HEK293T (cell line): ENCODE data around the gene ZBTB8B.
"Not testable (repeated sequence)": the region's sequence is repeated elsewhere in the genome, so short reads cannot be mapped to it uniquely, and the experiment has no call there.

ENCODE experiments used
- CTCF ChIA-PET: fragments of 350-600 bp; formaldehyde crosslinking; extraction: SDS; loops from one replicate; lab custom pipeline; 2021; ENCODE audit warnings: antibody characterized with exemption, inconsistent platforms; lab: Yijun Ruan, JAX
- POLR2A ChIA-PET: fragments of 350-600 bp; formaldehyde crosslinking; extraction: SDS; loops from one replicate; lab custom pipeline; 2020; ENCODE audit warnings: antibody characterized with exemption, inconsistent platforms; lab: Yijun Ruan, JAX
- DNase-seq: peaks from one replicate; pipeline ENCODE4 v3.0.0; 2012; ENCODE audit warnings: mixed read lengths; ENCODE audit errors: extremely low spot score
- ARNT ChIP-seq: fragments of 450-650 bp; IDR thresholded peaks from 2 replicates; pipeline ENCODE4 v1.6.1; 2017; ENCODE audit warnings: mild to moderate bottlenecking
- BHLHE40 ChIP-seq: fragments of 450-650 bp; IDR thresholded peaks from 2 replicates; pipeline ENCODE4 v1.6.1; 2016; ENCODE audit warnings: mild to moderate bottlenecking, moderate library complexity, borderline replicate concordance
- CTBP1 ChIP-seq: fragments of 450-650 bp; IDR thresholded peaks from 2 replicates; pipeline ENCODE4 v1.6.1; 2016; ENCODE audit warnings: borderline replicate concordance
- ELF4 ChIP-seq: fragments of 450-650 bp; IDR thresholded peaks from 2 replicates; pipeline ENCODE4 v1.6.1; 2017; ENCODE audit warnings: antibody characterized with exemption
- FOXA1 ChIP-seq: fragments of 450-650 bp; IDR thresholded peaks from 2 replicates; pipeline ENCODE4 v1.6.1; 2016; ENCODE audit warnings: mild to moderate bottlenecking
- FOXK2 ChIP-seq: fragments of 450-650 bp; IDR thresholded peaks from 2 replicates; pipeline ENCODE4 v1.6.1; 2016; ENCODE audit warnings: mild to moderate bottlenecking
- FOXM1 ChIP-seq: fragments of 450-650 bp; IDR thresholded peaks from 2 replicates; pipeline ENCODE4 v1.6.1; 2017; ENCODE audit warnings: mild to moderate bottlenecking, borderline replicate concordance
- HDGF ChIP-seq: fragments of 450-650 bp; IDR thresholded peaks from 2 replicates; pipeline ENCODE4 v1.6.1; 2017; ENCODE audit warnings: antibody characterized with exemption, borderline replicate concordance
- L3MBTL2 ChIP-seq: fragments of 450-650 bp; conservative IDR thresholded peaks from 2 replicates; pipeline ENCODE4 v1.6.1; 2016; ENCODE audit warnings: mild to moderate bottlenecking
- LEF1 ChIP-seq: fragments of 450-650 bp; IDR thresholded peaks from 2 replicates; pipeline ENCODE4 v1.6.1; 2017; ENCODE audit warnings: mild to moderate bottlenecking, borderline replicate concordance
- NFRKB ChIP-seq: fragments of 450-650 bp; IDR thresholded peaks from 2 replicates; pipeline ENCODE4 v1.6.1; 2016; ENCODE audit warnings: mild to moderate bottlenecking, moderate library complexity
- PKNOX1 ChIP-seq: fragments of 450-650 bp; IDR thresholded peaks from 2 replicates; pipeline ENCODE4 v1.6.1; 2016
- SP1 ChIP-seq: fragments of 450-650 bp; IDR thresholded peaks from 2 replicates; pipeline ENCODE4 v1.6.1; 2017
- SUZ12 ChIP-seq: fragments of 450-650 bp; IDR thresholded peaks from 2 replicates; pipeline ENCODE4 v1.6.1; 2016; ENCODE audit warnings: mild to moderate bottlenecking
- TARDBP ChIP-seq: fragments of 450-650 bp; IDR thresholded peaks from 2 replicates; pipeline ENCODE4 v1.6.1; 2016
- ZNF384 ChIP-seq: fragments of 450-650 bp; IDR thresholded peaks from 2 replicates; pipeline ENCODE4 v1.6.1; 2016

The ZBTB8B gene

DNA sequence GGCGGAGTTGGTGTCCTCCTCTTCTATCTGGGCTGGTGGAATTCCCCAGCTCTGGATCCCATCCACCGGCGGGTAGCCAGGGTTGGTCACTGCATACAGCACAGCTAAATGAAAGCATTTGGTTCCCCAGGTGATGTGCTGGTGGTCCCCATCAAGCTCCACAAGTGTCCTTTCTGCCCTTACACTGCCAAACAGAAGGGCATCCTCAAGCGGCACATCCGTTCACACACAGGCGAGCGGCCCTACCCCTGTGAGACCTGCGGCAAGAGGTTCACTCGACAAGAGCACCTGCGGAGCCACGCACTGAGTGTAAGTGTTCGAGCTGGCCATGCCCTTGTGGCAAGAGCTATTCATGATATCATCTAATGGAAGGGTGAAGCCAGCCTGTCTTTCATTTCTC, 15.9 kb downstream of the ZBTB8B start:
- TF ChIP-seq LEF1 (no peak), SUZ12 (no peak), NFRKB (no peak), ARNT (no peak), TARDBP (no peak), FOXK2 (no peak), SP1 (no peak), ELF4 (no peak), FOXM1 (no peak), ZNF384 (no peak), CTBP1 (no peak)
- POLR2A ChIA-PET: interaction anchor here (0.5 to 1.3 kb wide), 2 partner anchors 15 to 16 kb away, joined by 3 read pairs; no protein-coding TSS in a partner anchor
- CTCF ChIA-PET: interaction anchor here (0.5 to 2.1 kb wide), 3 partner anchors 32 to 232 kb away, joined by 3 to 6 read pairs (median 3); no protein-coding TSS in a partner anchor
- DNase-seq: no peak

DNA sequence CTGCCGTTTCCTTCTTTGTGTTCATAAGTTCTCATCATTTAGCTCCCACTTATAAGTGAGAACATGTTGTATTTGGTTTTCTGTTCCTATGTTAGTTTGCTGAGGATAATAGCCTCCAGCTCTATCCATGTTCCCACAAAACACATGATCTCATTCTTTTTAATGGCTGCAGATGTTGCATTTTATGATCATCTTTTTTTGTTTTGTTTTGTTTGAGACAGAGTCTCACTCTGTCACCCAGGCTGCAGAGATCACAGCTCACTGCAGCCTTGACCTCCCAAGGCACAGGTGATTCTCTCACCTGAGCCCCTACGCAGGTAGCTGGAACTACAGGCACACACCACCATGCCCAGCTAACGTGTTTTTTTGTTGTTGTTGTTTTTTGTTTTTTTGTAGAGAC, 16.9 kb downstream of the ZBTB8B start:
- DNase-seq: not testable (repeated sequence)
- ChIA-PET CTCF (interaction anchor here (2.1 kb wide), 1 partner anchor 33 kb away, joined by 6 read pairs; no protein-coding TSS in a partner anchor), POLR2A (interaction anchor here (1.3 kb wide), 1 partner anchor 15 kb away, joined by 3 read pairs; no protein-coding TSS in a partner anchor)

- CTCF ChIA-PET: no interaction called here
- no peak for DNase-seq
- POLR2A ChIA-PET: no interaction called here
- TF ChIP-seq CTBP1: no peak
- no peak for TF ChIP-seq ZNF384
- TF ChIP-seq LEF1: no peak
- TF ChIP-seq FOXK2: no peak
- TF ChIP-seq TARDBP: no peak
- no peak for TF ChIP-seq BHLHE40
- TF ChIP-seq NFRKB: no peak
- no peak for TF ChIP-seq ELF4
- no peak for TF ChIP-seq FOXA1
- TF ChIP-seq L3MBTL2: no peak
- no peak for TF ChIP-seq HDGF
- no peak for TF ChIP-seq SP1
- TF ChIP-seq ARNT: no peak
- TF ChIP-seq PKNOX1: no peak
- TF ChIP-seq FOXM1: no peak
- no peak for TF ChIP-seq SUZ12
These were observed 20.8 kb downstream of the ZBTB8B start for GRCh38 chr1:32485554-32486255.

DNA sequence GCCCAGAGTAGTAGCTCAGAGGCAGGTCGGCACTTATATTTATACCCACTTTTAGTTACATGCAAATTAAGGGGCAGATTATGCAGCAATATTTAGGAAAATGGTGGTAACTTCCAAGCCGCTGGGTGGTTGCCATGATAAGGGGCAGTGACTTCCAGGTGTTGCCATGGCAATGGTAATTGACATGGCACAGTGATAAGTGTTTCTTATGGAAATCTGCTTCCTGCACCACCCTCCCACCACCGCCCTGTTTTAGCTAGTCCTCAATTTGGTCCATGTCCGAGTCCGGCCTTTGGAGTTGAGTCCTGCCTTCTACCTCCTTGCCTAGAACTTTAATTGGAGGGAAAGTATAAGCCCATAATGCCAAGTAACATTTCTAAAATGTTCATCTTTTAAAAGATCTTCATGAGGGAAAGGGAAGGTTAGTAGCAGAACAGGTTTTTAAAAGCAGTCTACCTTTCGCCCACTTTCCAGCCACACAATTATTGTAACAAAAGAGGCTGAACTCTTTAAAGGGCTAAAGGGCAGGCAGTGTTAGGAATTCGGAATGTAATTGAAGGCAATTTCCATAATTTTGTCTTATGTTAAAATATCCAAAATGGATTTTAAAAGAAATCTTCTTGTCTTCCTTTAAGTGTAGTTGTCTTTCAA, 21.7 kb downstream of the ZBTB8B start:
- DNase-seq: no peak
- CTCF ChIA-PET: no interaction called here
- POLR2A ChIA-PET: interaction anchor here (0.6 kb wide), 1 partner anchor 22 kb away, joined by 3 read pairs; the partner anchor contains the start of gene ZBTB8B
- TF ChIP-seq PKNOX1: no peak
- TF ChIP-seq LEF1: no peak
- no peak for TF ChIP-seq ARNT
- TF ChIP-seq TARDBP: no peak
- TF ChIP-seq SUZ12: no peak
- no peak for TF ChIP-seq FOXA1
- TF ChIP-seq FOXM1: no peak
- TF ChIP-seq ZNF384: no peak
- TF ChIP-seq FOXK2: no peak
- TF ChIP-seq NFRKB: no peak
- TF ChIP-seq SP1: no peak
- TF ChIP-seq L3MBTL2: no peak
- TF ChIP-seq BHLHE40: no peak
- TF ChIP-seq CTBP1: no peak
- no peak for TF ChIP-seq ELF4
- TF ChIP-seq HDGF: no peak

DNA sequence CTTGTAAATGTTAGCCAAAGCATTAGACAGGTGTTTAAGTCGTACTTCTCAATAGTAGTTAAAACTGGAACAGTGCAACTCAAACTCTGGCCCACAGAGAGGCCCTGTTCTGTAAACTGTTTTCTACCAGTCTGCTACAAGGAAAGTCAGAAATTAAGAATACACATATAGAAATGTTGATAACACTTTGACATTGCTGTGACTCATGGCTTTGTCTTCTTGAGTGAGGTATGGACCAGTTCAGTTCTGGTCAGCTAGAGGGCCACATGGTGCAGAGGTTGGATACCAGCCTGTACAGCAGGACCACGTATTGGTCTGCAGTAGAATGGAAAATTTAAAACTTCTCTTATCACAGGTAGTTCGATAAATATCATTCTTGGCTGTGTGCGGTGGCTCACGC, 22.3 kb downstream of the ZBTB8B start:
- CTCF ChIA-PET: no interaction called here
- no peak for TF ChIP-seq ZNF384
- TF ChIP-seq ARNT: no peak
- no peak for TF ChIP-seq CTBP1
- TF ChIP-seq FOXA1: no peak
- no peak for TF ChIP-seq BHLHE40
- no peak for TF ChIP-seq ELF4
- TF ChIP-seq SUZ12: no peak
- no peak for TF ChIP-seq FOXK2
- no peak for TF ChIP-seq NFRKB
- TF ChIP-seq HDGF: no peak
- TF ChIP-seq LEF1: no peak
- TF ChIP-seq PKNOX1: no peak
- no peak for TF ChIP-seq SP1
- no peak for TF ChIP-seq TARDBP
- no peak for TF ChIP-seq FOXM1
- no peak for TF ChIP-seq L3MBTL2
- DNase-seq: no peak
- POLR2A ChIA-PET: no interaction called here
